ENCODE measurements around the gene DOCK2.

Gene DOCK2

GRCh38 chr5:169772256-169772655 lies 135.2 kb downstream of the DOCK2 start:
- Histone ChIP-seq H3K4me2 (ENCODE audit: low read length) (no peak overlapping the region), H3K79me2 (ENCODE audit: control insufficient read depth, low read length) (no peaks in the 10 kb centered on the region), H4K20me1 (ENCODE audit: control insufficient read depth, insufficient read depth, low read depth, low read length) (0 out of 2 replicates have a peak, but pooled peaks cover 2% of the 10 kb centered on the region), H3K27me3 (ENCODE audit: control insufficient read depth, low read length) (no peaks in the 10 kb centered on the region), H3F3A (ENCODE audit: control insufficient read depth, insufficient read depth) (0 out of 2 replicates have a peak, but pooled peaks cover 2% of the 10 kb centered on the region), H3K4me1 (ENCODE audit: control insufficient read depth, low read length) (peaks cover under 1% of the 10 kb centered on the region), H3K27ac (ENCODE audit: low read depth, low read length) (no peak overlapping the region), H3K4me3 (ENCODE audit: low read length) (no peak overlapping the region), H3K9me3 (ENCODE audit: control insufficient read depth, insufficient read depth, low read length) (no peaks in the 10 kb centered on the region), H3K9me2 (replicated peaks; ENCODE audit: control insufficient read depth, low read length) (no peaks in the 10 kb centered on the region), H3K36me3 (ENCODE audit: control insufficient read depth, low read length) (peaks cover 48% of the 10 kb centered on the region)
- TF ChIP-seq, protein P1, sequence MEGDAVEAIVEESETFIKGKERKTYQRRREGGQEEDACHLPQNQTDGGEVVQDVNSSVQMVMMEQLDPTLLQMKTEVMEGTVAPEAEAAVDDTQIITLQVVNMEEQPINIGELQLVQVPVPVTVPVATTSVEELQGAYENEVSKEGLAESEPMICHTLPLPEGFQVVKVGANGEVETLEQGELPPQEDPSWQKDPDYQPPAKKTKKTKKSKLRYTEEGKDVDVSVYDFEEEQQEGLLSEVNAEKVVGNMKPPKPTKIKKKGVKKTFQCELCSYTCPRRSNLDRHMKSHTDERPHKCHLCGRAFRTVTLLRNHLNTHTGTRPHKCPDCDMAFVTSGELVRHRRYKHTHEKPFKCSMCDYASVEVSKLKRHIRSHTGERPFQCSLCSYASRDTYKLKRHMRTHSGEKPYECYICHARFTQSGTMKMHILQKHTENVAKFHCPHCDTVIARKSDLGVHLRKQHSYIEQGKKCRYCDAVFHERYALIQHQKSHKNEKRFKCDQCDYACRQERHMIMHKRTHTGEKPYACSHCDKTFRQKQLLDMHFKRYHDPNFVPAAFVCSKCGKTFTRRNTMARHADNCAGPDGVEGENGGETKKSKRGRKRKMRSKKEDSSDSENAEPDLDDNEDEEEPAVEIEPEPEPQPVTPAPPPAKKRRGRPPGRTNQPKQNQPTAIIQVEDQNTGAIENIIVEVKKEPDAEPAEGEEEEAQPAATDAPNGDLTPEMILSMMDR (IDR thresholded peaks at IDR 0.05; ENCODE audit: low read depth, low read length, poor library complexity, severe bottlenecking): no peak
- no peak for TF ChIP-seq EZH2phosphoT487 (IDR thresholded peaks at IDR 0.05; ENCODE audit: borderline replicate concordance, low read length)

DNA sequence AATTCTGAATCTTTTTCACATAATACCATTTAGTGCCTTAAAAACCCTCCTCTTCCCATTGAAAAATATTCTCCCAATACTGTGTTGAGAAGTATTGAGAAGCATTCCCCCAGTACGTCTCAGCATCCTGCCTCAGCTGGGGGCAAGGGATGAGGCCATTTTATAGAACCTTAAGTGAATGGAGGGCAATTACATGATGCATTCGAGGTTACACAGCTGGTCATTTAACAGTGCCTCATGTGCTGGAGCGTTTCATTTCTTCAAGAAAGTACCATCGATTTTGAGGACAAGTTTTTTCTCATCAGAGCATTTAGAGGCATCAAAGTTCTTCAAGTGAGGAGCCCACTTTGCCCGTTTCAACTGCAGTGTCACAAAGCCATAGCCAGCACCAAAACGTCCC lies 135.6 kb downstream of the DOCK2 start:
- no peaks in the 10 kb centered on the region for H3K9me3 ChIP-seq (ENCODE audit: control insufficient read depth, insufficient read depth, low read length)
- H3K79me2 ChIP-seq (ENCODE audit: control insufficient read depth, low read length): no peaks in the 10 kb centered on the region
- H3K27ac ChIP-seq (ENCODE audit: low read depth, low read length): no peak overlapping the region
- no peaks in the 10 kb centered on the region for H3K27me3 ChIP-seq (ENCODE audit: control insufficient read depth, low read length)
- H3K4me1 ChIP-seq (ENCODE audit: control insufficient read depth, low read length): no peaks in the 10 kb centered on the region
- 0 out of 2 replicates have a peak, but pooled peaks cover 2% of the 10 kb centered on the region for H4K20me1 ChIP-seq (ENCODE audit: control insufficient read depth, insufficient read depth, low read depth, low read length)
- 0 out of 2 replicates have a peak, but pooled peaks cover 2% of the 10 kb centered on the region for H3F3A ChIP-seq (ENCODE audit: control insufficient read depth, insufficient read depth)
- H3K36me3 ChIP-seq (ENCODE audit: control insufficient read depth, low read length): peaks cover 46% of the 10 kb centered on the region
- H3K4me2 ChIP-seq (ENCODE audit: low read length): no peak overlapping the region
- no peak overlapping the region for H3K4me3 ChIP-seq (ENCODE audit: low read length)
- TF ChIP-seq, protein P1 (IDR thresholded peaks at IDR 0.05; ENCODE audit: low read depth, low read length, poor library complexity, severe bottlenecking): no peak
- TF ChIP-seq EZH2phosphoT487 (IDR thresholded peaks at IDR 0.05; ENCODE audit: borderline replicate concordance, low read length): no peak
- H3K9me2 ChIP-seq (replicated peaks; ENCODE audit: control insufficient read depth, low read length): no peaks in the 10 kb centered on the region

DNA sequence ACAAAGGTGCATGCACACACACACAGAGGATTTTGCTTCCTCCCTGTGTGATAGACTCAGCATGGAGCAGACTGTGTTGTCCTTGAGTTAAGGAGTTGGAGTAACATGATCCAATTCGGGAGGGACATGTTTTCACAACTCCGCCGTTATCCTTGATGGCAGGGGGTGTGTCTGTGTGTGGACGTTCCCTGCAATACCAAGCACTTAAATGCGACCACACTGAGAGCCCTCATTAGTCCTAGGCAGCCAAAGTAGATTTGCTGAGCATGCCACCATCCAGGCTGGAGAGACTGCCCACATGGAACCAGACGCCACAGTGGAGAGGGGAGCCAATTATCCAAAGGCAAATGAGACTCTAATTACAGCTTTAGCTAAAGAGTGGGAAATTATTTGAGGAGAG lies 140.1 kb downstream of the DOCK2 start:
- peaks cover 27% of the 10 kb centered on the region for H3K36me3 ChIP-seq (ENCODE audit: control insufficient read depth, low read length)

More for the DNA sequence above, 140.1 kb downstream of the DOCK2 start:
- no peak overlapping the region for H3K4me3 ChIP-seq (ENCODE audit: low read length)
- no peaks in the 10 kb centered on the region for H3K27me3 ChIP-seq (ENCODE audit: control insufficient read depth, low read length)
- no peak overlapping the region for H3K4me2 ChIP-seq (ENCODE audit: low read length)
- no peaks in the 10 kb centered on the region for H3K9me2 ChIP-seq (replicated peaks; ENCODE audit: control insufficient read depth, low read length)
- peaks cover 10% of the 10 kb centered on the region for H3K4me1 ChIP-seq (ENCODE audit: control insufficient read depth, low read length)
- H3F3A ChIP-seq (ENCODE audit: control insufficient read depth, insufficient read depth): 0 out of 2 replicates have a peak, but pooled peaks cover 2% of the 10 kb centered on the region
- TF ChIP-seq EZH2phosphoT487 (IDR thresholded peaks at IDR 0.05; ENCODE audit: borderline replicate concordance, low read length): no peak
- TF ChIP-seq, protein P1 (IDR thresholded peaks at IDR 0.05; ENCODE audit: low read depth, low read length, poor library complexity, severe bottlenecking): no peak
- 0 out of 2 replicates have a peak, but pooled peaks cover under 1% of the 10 kb centered on the region for H4K20me1 ChIP-seq (ENCODE audit: control insufficient read depth, insufficient read depth, low read depth, low read length)
- H3K9me3 ChIP-seq (ENCODE audit: control insufficient read depth, insufficient read depth, low read length): no peaks in the 10 kb centered on the region
- no peaks in the 10 kb centered on the region for H3K79me2 ChIP-seq (ENCODE audit: control insufficient read depth, low read length)
- no peak overlapping the region for H3K27ac ChIP-seq (ENCODE audit: low read depth, low read length)

Measured in DOHH2 (cell line).